ENCODE measurements around the gene ANKUB1.

The ANKUB1 gene

DNA sequence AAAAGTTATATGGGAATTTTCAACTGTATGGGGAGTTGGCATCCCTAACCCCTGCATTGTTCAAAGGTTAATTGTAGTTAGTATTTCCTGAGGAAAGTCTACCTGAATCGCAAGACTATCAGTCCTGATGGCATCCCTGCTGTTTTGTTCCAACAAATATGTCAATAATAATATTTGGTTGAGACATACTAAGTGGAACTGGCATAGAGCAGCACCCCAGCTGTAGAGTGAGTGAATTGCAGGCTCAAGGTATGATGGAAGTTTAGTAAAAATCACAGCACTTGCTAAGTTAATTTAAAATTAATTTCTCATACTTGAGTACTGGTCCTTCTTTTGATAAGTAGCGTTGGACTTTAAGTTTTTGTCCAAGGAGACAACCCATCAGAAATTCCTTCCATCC, 22.1 kb downstream of the ANKUB1 start:
- H3K4me3 ChIP-seq (ENCODE audit: low read length), result no peak overlapping the region
- no peak overlapping the region for H2AFZ ChIP-seq (ENCODE audit: low read depth, low read length)
- H3K9me3 ChIP-seq (ENCODE audit: low read length), result no peaks in the 10 kb centered on the region
- peaks cover 8% of the 10 kb centered on the region for H3K27me3 ChIP-seq (ENCODE audit: insufficient read depth, low read length)
- H3K4me1 ChIP-seq (ENCODE audit: insufficient read depth, low read length), result peaks cover 3% of the 10 kb centered on the region
- no peaks in the 10 kb centered on the region for H3K36me3 ChIP-seq (ENCODE audit: insufficient read depth, low read length)

DNA sequence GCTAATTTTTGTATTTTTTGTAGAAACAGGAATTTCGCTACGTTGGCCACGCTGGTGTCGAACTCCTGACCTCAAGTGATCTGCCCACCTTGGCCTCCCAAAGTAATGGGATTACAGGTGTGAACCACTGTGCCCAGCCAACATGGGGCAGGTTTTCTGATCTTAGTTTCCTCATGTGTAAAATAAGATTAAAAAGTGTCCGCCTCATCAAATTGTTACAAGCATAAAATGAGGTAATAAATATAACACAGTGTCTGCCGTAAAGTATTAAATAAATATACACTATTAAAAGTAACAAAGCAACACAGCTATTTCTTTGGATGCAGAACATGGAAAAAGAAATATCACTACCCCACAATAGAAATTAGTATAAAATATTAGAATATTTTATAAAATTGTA, 23.6 kb downstream of the ANKUB1 start:
- Histone ChIP-seq H2AFZ (ENCODE audit: low read depth, low read length) (no peak overlapping the region), H3K4me1 (ENCODE audit: insufficient read depth, low read length) (peaks cover 3% of the 10 kb centered on the region), H3K27me3 (ENCODE audit: insufficient read depth, low read length) (peaks cover 6% of the 10 kb centered on the region), H3K4me3 (ENCODE audit: low read length) (no peak overlapping the region), H3K9me3 (ENCODE audit: low read length) (no peaks in the 10 kb centered on the region), H3K36me3 (ENCODE audit: insufficient read depth, low read length) (no peaks in the 10 kb centered on the region)

DNA sequence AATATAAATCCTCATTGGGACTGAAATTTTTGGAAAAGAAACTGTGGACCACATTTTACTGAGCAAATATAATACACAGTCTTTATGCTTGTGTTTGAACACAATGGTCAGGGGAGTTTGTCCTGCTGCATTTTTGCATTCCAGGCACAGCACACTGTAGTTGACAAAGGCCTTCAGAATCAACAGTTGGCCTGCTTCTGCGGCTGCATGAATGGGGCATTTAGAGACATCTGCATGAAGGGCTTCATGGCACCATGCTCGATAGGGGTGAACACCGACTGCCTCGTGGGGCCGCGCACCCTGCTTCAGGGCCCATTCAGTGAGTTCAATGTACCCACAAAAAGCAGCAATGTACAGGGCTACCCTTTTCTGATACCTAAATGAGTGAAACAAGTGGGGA, 24.6 kb downstream of the ANKUB1 start:
- Histone ChIP-seq H3K4me1 (ENCODE audit: insufficient read depth, low read length) (peaks cover 3% of the 10 kb centered on the region), H3K27me3 (ENCODE audit: insufficient read depth, low read length) (peaks cover 16% of the 10 kb centered on the region), H3K36me3 (ENCODE audit: insufficient read depth, low read length) (no peaks in the 10 kb centered on the region), H2AFZ (ENCODE audit: low read depth, low read length) (no peak overlapping the region), H3K4me3 (ENCODE audit: low read length) (no peak overlapping the region), H3K9me3 (ENCODE audit: low read length) (no peaks in the 10 kb centered on the region)

DNA sequence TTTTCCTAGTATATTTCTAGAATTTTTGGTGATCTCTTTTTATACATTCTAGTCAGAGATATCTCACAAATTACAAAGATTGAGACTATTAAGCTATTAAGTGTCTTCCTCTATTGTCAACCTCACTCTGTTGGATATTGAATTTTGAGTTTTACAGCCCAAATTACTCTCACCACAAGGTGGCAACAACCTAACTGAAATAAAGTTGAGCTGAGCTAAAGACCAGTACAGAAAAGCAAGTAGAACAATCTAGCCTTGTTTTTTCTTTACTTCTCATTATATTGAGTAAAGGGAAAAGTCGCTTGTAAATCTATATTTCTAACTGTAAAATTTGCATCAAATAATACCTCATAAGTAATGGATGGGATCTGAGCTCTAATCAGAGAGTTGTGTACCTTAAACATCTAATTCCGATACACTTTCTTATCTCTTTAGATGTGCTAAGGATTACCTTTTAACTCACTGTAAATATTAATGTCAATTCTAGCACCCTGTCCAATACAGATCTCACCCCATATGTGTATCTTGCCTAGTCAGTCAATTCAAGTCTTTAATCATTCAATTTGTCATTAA, 26.5 kb downstream of the ANKUB1 start:
- Histone ChIP-seq H3K4me1 (ENCODE audit: insufficient read depth, low read length) (peaks cover 3% of the 10 kb centered on the region), H3K36me3 (ENCODE audit: insufficient read depth, low read length) (no peaks in the 10 kb centered on the region), H2AFZ (ENCODE audit: low read depth, low read length) (no peak overlapping the region), H3K4me3 (ENCODE audit: low read length) (no peak overlapping the region), H3K27me3 (ENCODE audit: insufficient read depth, low read length) (peaks cover 25% of the 10 kb centered on the region), H3K9me3 (ENCODE audit: low read length) (no peaks in the 10 kb centered on the region)

DNA sequence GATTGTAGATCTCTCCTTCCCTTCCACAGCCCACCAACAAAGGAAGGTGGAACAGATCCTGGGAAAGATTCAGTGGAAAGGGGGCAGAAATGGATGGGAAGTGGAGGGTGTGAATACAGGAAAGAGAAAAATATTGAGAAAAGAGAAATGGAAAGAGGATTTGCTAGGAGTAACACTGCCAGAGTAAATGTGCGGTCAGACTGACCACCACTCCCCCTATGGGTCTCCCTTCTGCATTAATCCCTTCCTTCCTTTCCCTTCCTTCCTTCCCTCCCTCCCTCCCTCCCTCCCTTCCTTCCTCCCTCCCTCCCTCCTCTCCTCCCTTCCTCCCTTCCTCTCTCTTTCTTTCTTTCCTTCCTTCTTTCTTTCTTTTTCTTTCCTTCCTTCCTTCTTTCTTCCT, 28.1 kb downstream of the ANKUB1 start:
- Histone ChIP-seq H3K4me1 (ENCODE audit: insufficient read depth, low read length) (peaks cover 3% of the 10 kb centered on the region), H3K4me3 (ENCODE audit: low read length) (no peak overlapping the region), H3K9me3 (ENCODE audit: low read length) (no peaks in the 10 kb centered on the region), H3K27me3 (ENCODE audit: insufficient read depth, low read length) (peaks cover 28% of the 10 kb centered on the region), H3K36me3 (ENCODE audit: insufficient read depth, low read length) (no peaks in the 10 kb centered on the region), H2AFZ (ENCODE audit: low read depth, low read length) (no peak overlapping the region)

DNA sequence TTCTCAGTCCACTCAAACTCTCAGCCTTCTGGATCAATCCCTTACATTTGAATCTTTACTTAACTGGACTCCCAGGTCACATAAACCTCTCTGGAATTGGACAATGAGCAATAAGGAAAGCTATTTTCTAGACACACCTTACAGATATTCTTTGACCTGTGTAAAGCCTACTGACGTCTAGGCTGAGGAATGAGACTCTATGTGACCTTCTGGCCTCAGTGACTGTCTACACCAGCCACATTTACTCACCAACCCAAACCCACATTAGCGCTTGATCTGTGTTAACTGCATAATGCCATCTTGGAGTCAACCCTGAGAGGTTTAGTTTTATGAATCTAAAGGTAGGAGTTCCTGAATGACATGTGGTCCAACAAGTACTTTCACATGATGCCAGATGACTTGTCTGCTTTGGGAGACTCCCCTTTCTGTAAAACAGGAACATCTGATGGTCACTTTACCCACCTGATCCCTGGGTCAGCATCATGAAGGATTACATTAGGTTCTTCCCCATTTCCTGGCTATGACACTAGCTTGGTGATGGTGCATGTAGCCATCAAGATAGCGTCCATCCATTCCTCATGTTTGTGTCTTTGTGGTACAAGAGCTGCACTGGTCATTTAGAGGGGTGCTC, 28.7 kb downstream of the ANKUB1 start:
- H3K36me3 ChIP-seq (ENCODE audit: insufficient read depth, low read length), result no peaks in the 10 kb centered on the region
- no peaks in the 10 kb centered on the region for H3K9me3 ChIP-seq (ENCODE audit: low read length)
- H3K4me3 ChIP-seq (ENCODE audit: low read length), result no peak overlapping the region
- H3K4me1 ChIP-seq (ENCODE audit: insufficient read depth, low read length), result peaks cover 3% of the 10 kb centered on the region
- H2AFZ ChIP-seq (ENCODE audit: low read depth, low read length), result no peak overlapping the region
- H3K27me3 ChIP-seq (ENCODE audit: insufficient read depth, low read length), result peaks cover 28% of the 10 kb centered on the region

DNA sequence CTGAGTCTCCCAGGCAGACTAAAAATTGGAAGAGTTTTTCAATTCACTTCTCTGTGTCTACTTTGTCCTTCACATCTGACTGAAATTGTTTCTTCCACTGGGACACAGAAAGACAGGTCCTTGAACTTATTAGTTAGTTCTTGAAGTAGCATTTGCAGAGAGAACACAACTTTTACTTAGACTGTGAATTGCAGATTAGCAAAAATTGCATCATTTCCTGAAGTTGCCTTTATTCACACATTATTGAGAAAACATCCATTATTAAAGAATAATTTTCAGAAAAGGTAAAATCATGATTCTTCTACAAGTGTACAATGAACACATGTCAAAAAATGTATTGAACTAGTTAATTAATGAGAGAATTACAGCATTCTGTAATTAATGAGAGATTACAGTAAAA, 38.6 kb downstream of the ANKUB1 start:
- Histone ChIP-seq H3K4me3 (ENCODE audit: low read length) (no peak overlapping the region), H3K27me3 (ENCODE audit: insufficient read depth, low read length) (peaks cover 8% of the 10 kb centered on the region), H3K9me3 (ENCODE audit: low read length) (no peaks in the 10 kb centered on the region), H3K4me1 (ENCODE audit: insufficient read depth, low read length) (peaks cover 13% of the 10 kb centered on the region), H2AFZ (ENCODE audit: low read depth, low read length) (peak overlapping the region; percentile 97), H3K36me3 (ENCODE audit: insufficient read depth, low read length) (peaks cover 18% of the 10 kb centered on the region)

DNA sequence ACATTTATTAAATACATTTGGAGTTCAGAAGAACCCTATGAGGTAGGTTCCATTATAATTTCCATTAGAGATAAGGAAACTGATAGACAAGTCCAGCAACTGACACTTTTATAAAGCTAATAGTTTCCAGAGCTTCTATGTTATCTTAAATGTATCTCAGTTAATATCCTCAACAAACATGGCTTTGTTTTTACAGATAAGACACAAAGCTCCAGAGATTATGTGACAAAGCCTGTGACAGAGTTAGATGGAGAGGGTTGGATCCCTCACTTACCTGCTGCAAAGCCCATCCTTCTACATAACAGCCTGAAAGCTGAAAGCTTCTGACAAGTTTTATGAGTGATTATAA, 39.6 kb downstream of the ANKUB1 start:
- H3K4me3 ChIP-seq (ENCODE audit: low read length), result peak overlapping the region; percentile 77

DNA sequence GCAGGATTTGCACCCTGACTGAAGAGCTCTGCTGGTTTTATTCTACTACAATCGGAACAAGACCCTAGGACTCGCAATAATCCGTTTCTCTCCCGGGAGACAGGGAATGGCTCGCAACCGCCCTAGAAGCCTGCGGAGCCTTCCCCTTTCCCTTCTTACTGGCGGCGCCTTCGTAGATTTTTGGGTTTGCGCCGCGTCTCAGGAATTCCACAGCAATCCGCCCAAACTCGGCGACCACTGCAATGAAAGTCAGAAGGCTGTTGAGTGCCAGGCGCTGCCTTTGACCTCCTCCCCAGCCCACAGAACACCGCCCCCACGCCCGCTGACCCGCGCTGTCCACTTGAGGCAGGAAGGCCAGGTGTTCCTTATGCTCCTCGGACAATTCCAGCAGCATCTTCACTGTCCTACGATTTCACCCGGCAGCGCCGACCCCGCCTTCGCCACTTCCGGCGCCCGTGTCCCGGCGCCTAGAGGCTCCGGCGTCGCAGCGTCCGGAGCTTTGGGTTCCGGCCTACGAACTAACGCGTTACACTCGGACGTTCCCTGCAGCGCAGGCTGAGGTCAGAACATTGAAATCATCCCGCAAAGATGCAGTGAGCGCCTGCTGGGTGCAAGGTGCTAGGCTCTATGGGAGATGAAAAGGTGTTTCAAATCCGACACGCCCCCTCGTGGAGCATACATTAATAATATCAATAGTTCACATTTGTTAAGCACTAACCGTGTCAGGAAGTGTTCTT, 40.1 kb downstream of the ANKUB1 start, which contains the start of gene COMMD2:
Gene COMMD2 (minus strand): TSS at position 439 of the 737 bp plus-strand sequence. CDS start 45 bp downstream, at position 394.
- peaks cover 13% of the 10 kb centered on the region for H3K4me1 ChIP-seq (ENCODE audit: insufficient read depth, low read length)
- H3K27me3 ChIP-seq (ENCODE audit: insufficient read depth, low read length), result peaks cover 8% of the 10 kb centered on the region
- peaks cover 31% of the 10 kb centered on the region for H3K36me3 ChIP-seq (ENCODE audit: insufficient read depth, low read length)
- no peaks in the 10 kb centered on the region for H3K9me3 ChIP-seq (ENCODE audit: low read length)
- H3K4me3 ChIP-seq (ENCODE audit: low read length), result peak within 1 kb of the TSS; percentile 77
- H2AFZ ChIP-seq (ENCODE audit: low read depth, low read length), result peak within 1 kb of the TSS; percentile 97

More for the DNA sequence above, 39.6 kb downstream of the ANKUB1 start:
- H3K36me3 ChIP-seq (ENCODE audit: insufficient read depth, low read length), result peaks cover 28% of the 10 kb centered on the region
- H3K27me3 ChIP-seq (ENCODE audit: insufficient read depth, low read length), result peaks cover 8% of the 10 kb centered on the region
- peak overlapping the region; percentile 97 for H2AFZ ChIP-seq (ENCODE audit: low read depth, low read length)
- H3K9me3 ChIP-seq (ENCODE audit: low read length), result no peaks in the 10 kb centered on the region
- H3K4me1 ChIP-seq (ENCODE audit: insufficient read depth, low read length), result peaks cover 13% of the 10 kb centered on the region

DNA sequence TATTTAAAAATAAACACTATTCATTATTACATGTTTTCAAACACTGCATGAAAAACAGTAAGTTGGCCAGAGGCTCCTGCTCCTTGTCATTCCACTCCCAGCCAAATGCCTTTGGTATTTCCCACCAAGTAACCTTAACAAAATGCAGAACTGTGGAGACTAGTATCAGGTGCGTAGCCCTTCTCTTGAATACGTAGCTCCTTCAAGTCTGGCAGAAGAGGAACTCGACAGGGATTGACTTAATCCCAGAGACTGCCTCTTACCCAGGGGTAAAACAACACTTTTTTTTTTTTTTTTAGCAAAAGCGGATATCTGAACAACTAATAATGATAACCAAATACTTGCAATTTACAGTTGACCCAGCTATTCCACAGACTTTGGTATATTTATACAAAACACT, 40.8 kb downstream of the ANKUB1 start:
- H3K4me3 ChIP-seq (ENCODE audit: low read length), result peak overlapping the region; percentile 77
- peak overlapping the region; percentile 97 for H2AFZ ChIP-seq (ENCODE audit: low read depth, low read length)
- peaks cover 37% of the 10 kb centered on the region for H3K36me3 ChIP-seq (ENCODE audit: insufficient read depth, low read length)
- peaks cover 13% of the 10 kb centered on the region for H3K4me1 ChIP-seq (ENCODE audit: insufficient read depth, low read length)
- H3K27me3 ChIP-seq (ENCODE audit: insufficient read depth, low read length), result peaks cover 4% of the 10 kb centered on the region
- no peaks in the 10 kb centered on the region for H3K9me3 ChIP-seq (ENCODE audit: low read length)

DNA sequence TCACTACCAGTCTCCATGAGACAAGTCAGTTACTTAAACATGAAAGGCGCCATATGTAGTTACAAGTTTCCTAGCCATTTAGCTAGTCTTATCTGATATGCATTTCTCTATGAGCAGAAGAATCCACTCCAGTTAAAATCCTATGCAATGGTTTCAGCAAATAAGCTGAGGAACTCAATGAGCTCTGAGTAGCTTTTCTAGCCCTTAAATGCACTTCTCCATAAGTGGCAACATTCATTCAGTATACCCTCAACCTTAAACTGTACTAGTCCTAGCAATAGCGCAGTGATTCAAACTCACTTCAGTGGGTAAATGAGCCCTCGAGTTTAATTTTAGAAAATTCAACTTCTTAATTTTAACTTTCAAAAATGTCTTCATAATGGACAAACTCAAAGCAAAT, 47.7 kb downstream of the ANKUB1 start:
- Histone ChIP-seq H3K36me3 (ENCODE audit: insufficient read depth, low read length) (peaks cover 66% of the 10 kb centered on the region), H2AFZ (ENCODE audit: low read depth, low read length) (no peak overlapping the region), H3K4me3 (ENCODE audit: low read length) (no peak overlapping the region), H3K9me3 (ENCODE audit: low read length) (no peaks in the 10 kb centered on the region), H3K27me3 (ENCODE audit: insufficient read depth, low read length) (no peaks in the 10 kb centered on the region), H3K4me1 (ENCODE audit: insufficient read depth, low read length) (no peaks in the 10 kb centered on the region)

DNA sequence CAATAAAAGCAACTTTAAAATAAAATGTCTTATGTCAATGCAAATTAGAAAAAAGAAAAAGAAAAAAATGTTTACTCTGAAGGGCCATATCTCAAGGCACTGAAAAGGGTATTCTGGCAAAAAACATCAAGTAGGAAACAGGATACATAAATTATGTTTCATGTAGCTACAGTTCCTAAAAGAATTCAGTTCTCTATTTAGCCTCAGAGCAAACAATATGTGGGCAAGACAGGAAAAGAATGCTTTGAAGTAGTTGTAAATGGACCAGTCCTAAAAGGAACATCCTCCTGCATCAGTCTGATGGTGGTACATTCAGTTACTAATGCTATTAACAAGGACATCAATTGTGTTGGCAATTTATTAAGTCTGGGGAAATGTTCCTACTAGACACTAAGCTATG, 48.2 kb downstream of the ANKUB1 start:
- Histone ChIP-seq H3K27me3 (ENCODE audit: insufficient read depth, low read length) (no peaks in the 10 kb centered on the region), H2AFZ (ENCODE audit: low read depth, low read length) (no peak overlapping the region), H3K36me3 (ENCODE audit: insufficient read depth, low read length) (peaks cover 66% of the 10 kb centered on the region), H3K9me3 (ENCODE audit: low read length) (no peaks in the 10 kb centered on the region), H3K4me3 (ENCODE audit: low read length) (no peak overlapping the region), H3K4me1 (ENCODE audit: insufficient read depth, low read length) (no peaks in the 10 kb centered on the region)

DNA sequence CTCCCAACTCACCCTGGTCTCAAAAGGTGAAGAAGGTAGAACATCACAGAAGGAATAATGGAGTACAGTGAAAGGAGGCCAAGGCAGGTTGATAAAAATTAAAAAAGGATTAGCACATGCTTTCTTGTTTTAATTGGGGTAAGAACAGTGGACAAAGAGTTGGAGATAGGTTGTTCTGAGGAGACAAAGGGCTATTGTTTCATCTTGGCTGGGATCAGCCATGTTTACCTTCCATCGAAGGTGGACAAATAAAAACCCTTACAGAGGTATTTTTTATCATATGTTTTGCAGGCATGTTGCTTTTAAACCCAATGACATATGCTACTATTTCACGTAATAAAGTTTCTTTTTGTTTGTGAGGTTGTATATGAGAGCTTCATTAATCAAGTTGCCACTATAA, 53.0 kb downstream of the ANKUB1 start:
- no peak overlapping the region for H3K4me3 ChIP-seq (ENCODE audit: low read length)
- H3K4me1 ChIP-seq (ENCODE audit: insufficient read depth, low read length), result no peaks in the 10 kb centered on the region
- H2AFZ ChIP-seq (ENCODE audit: low read depth, low read length), result no peak overlapping the region
- peaks cover 32% of the 10 kb centered on the region for H3K36me3 ChIP-seq (ENCODE audit: insufficient read depth, low read length)
- no peaks in the 10 kb centered on the region for H3K27me3 ChIP-seq (ENCODE audit: insufficient read depth, low read length)
- no peaks in the 10 kb centered on the region for H3K9me3 ChIP-seq (ENCODE audit: low read length)

Measured in neuron (in vitro differentiated cells).